Endothelial cell of umbilical vein (primary cell): ENCODE data around the gene KIAA1958. TPM values are rescaled to one million over a fixed set of nuclear protein-coding genes. Genes with fewer than 3 reads are reported as not detected.

Experiments
- BruUV-seq: library from RNA; stranded (reverse); fragments of 400-500 nt; replicated peaks from 2 replicates; lab custom pipeline; 2021; lab: Mats Ljungman, UMichigan
- CTCF ChIA-PET: fragments of 300-600, 350-600 bp; sonication (Branson Sonifier 250); formaldehyde crosslinking; loops from one replicate; lab custom pipeline; 2021; ENCODE audit warnings: antibody characterized with exemption, inconsistent platforms; lab: Charles Lee
- POLR2A ChIA-PET: fragments of 300-600, 350-600 bp; sonication (Branson Sonifier 250); formaldehyde crosslinking; loops from one replicate; lab custom pipeline; 2021; ENCODE audit warnings: antibody characterized with exemption, inconsistent platforms; lab: Charles Lee
- DNase-seq: peaks from one replicate; pipeline ENCODE4 v3.0.0-alpha.2; 2011; ENCODE audit warnings: low read depth, low spot score
- FAIRE-seq: peaks from 2 replicates; lab custom pipeline; 2011; peaks lifted over from hg19 to GRCh38; lab: Jason Lieb, UNC
- H2AFZ ChIP-seq: 2 replicates; pipeline ENCODE4 v1.6.0; 2012; ENCODE audit warnings: low read depth, low read length, control low read depth, inconsistent platforms
- H3K27ac ChIP-seq: 2 replicates; pipeline ENCODE4 v1.5.1; 2011; ENCODE audit warnings: low read depth, mild to moderate bottlenecking, control low read depth, low read length, moderate library complexity; ENCODE audit not compliant: insufficient read depth
- H3K27me3 ChIP-seq, 2 experiments: 2 replicates each; pipeline versions ENCODE4 v1.6.0 to v1.6.1; 2011; ENCODE audit warnings: low read length in 2 of 2, mixed read lengths in 1 of 2; ENCODE audit not compliant: control insufficient read depth in 2 of 2, insufficient read depth in 2 of 2
- H3K36me3 ChIP-seq, 2 experiments: 2 replicates in 1 of 2; 3 replicates in 1 of 2; pipeline ENCODE4 v1.5.1; 2011; ENCODE audit warnings: low read length in 2 of 2, mild to moderate bottlenecking in 1 of 2, moderate library complexity in 1 of 2; ENCODE audit not compliant: control insufficient read depth in 2 of 2, insufficient read depth in 2 of 2; ENCODE audit errors: extremely low read depth in 1 of 2
- H3K4me1 ChIP-seq: 3 replicates; pipeline ENCODE4 v1.5.1; 2011; ENCODE audit warnings: mild to moderate bottlenecking, low read length; ENCODE audit not compliant: control insufficient read depth, insufficient read depth; ENCODE audit errors: extremely low read depth
- H3K4me2 ChIP-seq: 2 replicates; pipeline ENCODE4 v1.6.1; 2011; ENCODE audit warnings: low read length, control low read depth, mixed read lengths; ENCODE audit not compliant: insufficient read depth
- H3K4me3 ChIP-seq, 3 experiments: fragments of 200-600 bp in 1 of 3; sonication (generic), shearing (Covaris generic) in 1 of 3; replicated peaks in 1 of 3; 2 replicates each; pipeline ENCODE4 v1.5.1; 2011 to 2016; ENCODE audit warnings: control low read depth in 3 of 3, low read length in 3 of 3, mild to moderate bottlenecking in 2 of 3, inconsistent platforms in 1 of 3, low read depth in 1 of 3, moderate library complexity in 1 of 3; ENCODE audit not compliant: insufficient read depth in 1 of 3
- H3K79me2 ChIP-seq: 2 replicates; pipeline ENCODE4 v1.6.0; 2012; ENCODE audit warnings: low read length, inconsistent platforms; ENCODE audit not compliant: control insufficient read depth, insufficient read depth
- H3K9ac ChIP-seq: replicated peaks from 2 replicates; pipeline ENCODE3; 2011; ENCODE audit warnings: low read length, control low read depth; ENCODE audit not compliant: insufficient read depth; ENCODE audit errors: extremely low read depth
- H3K9me1 ChIP-seq: replicated peaks from 3 replicates; pipeline ENCODE4 v1.6.0; 2011; ENCODE audit warnings: mild to moderate bottlenecking, low read length; ENCODE audit not compliant: control insufficient read depth, insufficient read depth; ENCODE audit errors: extremely low read depth
- H3K9me3 ChIP-seq: replicated peaks from 2 replicates; pipeline ENCODE4 v1.5.1; 2012; ENCODE audit warnings: low read length, inconsistent platforms; ENCODE audit not compliant: control insufficient read depth, insufficient read depth
- H4K20me1 ChIP-seq: replicated peaks from 2 replicates; pipeline ENCODE3; 2011; ENCODE audit warnings: mild to moderate bottlenecking, low read length; ENCODE audit not compliant: control insufficient read depth, insufficient read depth; ENCODE audit errors: extremely low read depth
- EZH2 ChIP-seq: IDR thresholded peaks from 2 replicates; pipeline ENCODE4 v1.6.1; 2012; ENCODE audit warnings: borderline replicate concordance, low read depth, mild to moderate bottlenecking, moderate library complexity, low read length, inconsistent platforms; ENCODE audit not compliant: severe bottlenecking
- FOS ChIP-seq: IDR thresholded peaks from 2 replicates; pipeline ENCODE4 v1.6.1; 2011; ENCODE audit warnings: mild to moderate bottlenecking, low read length, moderate library complexity, borderline replicate concordance; ENCODE audit not compliant: insufficient read depth
- GATA2 ChIP-seq: IDR thresholded peaks from 2 replicates; pipeline ENCODE4 v1.7.0; 2011; ENCODE audit warnings: low read depth, mild to moderate bottlenecking, moderate library complexity, mixed read lengths, low read length; ENCODE audit not compliant: insufficient read length, insufficient read depth
- JUN ChIP-seq: IDR thresholded peaks from 2 replicates; pipeline ENCODE4 v1.6.1; 2011; ENCODE audit warnings: borderline replicate concordance, low read depth; ENCODE audit not compliant: insufficient read length, insufficient read depth
- MYC ChIP-seq: IDR thresholded peaks from one replicate; pipeline ENCODE4 v1.6.1; 2011; ENCODE audit warnings: mild to moderate bottlenecking, low read depth, low read length
- POLR2A ChIP-seq: IDR thresholded peaks from 2 replicates; pipeline ENCODE4 v1.6.1; 2012; ENCODE audit warnings: low read depth, mild to moderate bottlenecking, control low read depth, low read length
- POLR2AphosphoS5 ChIP-seq: IDR thresholded peaks from 2 replicates; pipeline ENCODE4 v1.6.1; 2012; ENCODE audit warnings: low read depth, mild to moderate bottlenecking, control low read depth, low read length, moderate library complexity; ENCODE audit not compliant: insufficient read depth
- dilution Hi-C: fragments of 300-500 bp; cut with MboI; formaldehyde crosslinking; loops from one replicate; pipeline ENCODE4 v1.15.0; 2019; ENCODE audit warnings: low sequenced_read_pairs; ENCODE audit not compliant: extremely low pct_ligation_motif_present
- intact Hi-C: fragments of 100-400 bp; cut with micrococcal nuclease; formaldehyde crosslinking; loops from one replicate; pipeline ENCODE4 v1.10.0; 2022
- polyA plus RNA-seq, 4 experiments: library from polyadenylated mRNA; depleted of rRNA in 3 of 4; stranded (reverse) in 3 of 4; unstranded in 1 of 4; fragments of >200 nt; gene quantifications; 2 replicates each; pipeline versions ENCODE4 v1.2.1 to v1.2.3, GENCODE V29; 2011 to 2012; ENCODE audit warnings: missing spikeins in 1 of 4
- total RNA-seq: library from RNA; stranded (reverse); gene quantifications from 2 replicates; pipeline ENCODE4 v1.2.3, GENCODE V29; 2021
- TF ChIP-seq, protein P1 (sequence below): IDR thresholded peaks from 2 replicates; pipeline ENCODE4 v1.6.1; 2011; ENCODE audit not compliant: insufficient read depth, insufficient read length
- TF ChIP-seq, protein P2 (sequence below), 2 donors: IDR thresholded peaks; 1 replicate in 1 of 2; 2 replicates in 1 of 2; pipeline ENCODE4 v1.5.1; 2011; ENCODE audit warnings: low read length in 2 of 2, mild to moderate bottlenecking in 2 of 2, moderate library complexity in 2 of 2, control low read depth in 1 of 2, inconsistent platforms in 1 of 2, low read depth in 1 of 2; ENCODE audit not compliant: insufficient read depth in 1 of 2; ENCODE audit errors: extremely low read depth in 1 of 2

Gene KIAA1958
- total and polyA plus RNA-seq, 2 donors (not counting 3 experiments of a cell fraction or from before 2014, with no cell fraction given) = 1.7 to 5.0 TPM

DNA sequence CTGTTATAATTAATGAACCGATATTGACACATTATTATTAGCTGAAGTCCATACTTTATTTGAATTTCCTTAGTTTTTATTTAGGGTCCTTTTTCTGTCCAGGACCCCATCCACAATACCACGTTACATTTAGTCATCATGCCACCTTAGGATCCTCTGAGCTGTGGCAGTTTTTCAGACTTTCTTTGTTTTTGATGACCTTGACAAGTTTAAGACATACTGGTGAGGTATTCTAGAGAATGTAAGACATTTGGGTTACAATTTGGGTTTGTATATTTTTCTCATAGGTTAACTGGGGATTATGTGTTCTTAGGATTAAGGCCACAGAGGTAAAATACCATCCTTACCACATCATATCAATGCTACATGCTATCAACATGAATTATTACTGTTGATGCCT is 42.7 kb downstream of the KIAA1958 start:
- intact Hi-C loops = no loop called here
- TF ChIP-seq JUN (no peak), FOS (no peak), MYC (no peak), EZH2 (no peak), POLR2AphosphoS5 (no peak), POLR2A (no peak), GATA2 (no peak)
- TF ChIP-seq, protein P1, sequence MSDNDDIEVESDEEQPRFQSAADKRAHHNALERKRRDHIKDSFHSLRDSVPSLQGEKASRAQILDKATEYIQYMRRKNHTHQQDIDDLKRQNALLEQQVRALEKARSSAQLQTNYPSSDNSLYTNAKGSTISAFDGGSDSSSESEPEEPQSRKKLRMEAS = no peak
- TF ChIP-seq, protein P2, sequence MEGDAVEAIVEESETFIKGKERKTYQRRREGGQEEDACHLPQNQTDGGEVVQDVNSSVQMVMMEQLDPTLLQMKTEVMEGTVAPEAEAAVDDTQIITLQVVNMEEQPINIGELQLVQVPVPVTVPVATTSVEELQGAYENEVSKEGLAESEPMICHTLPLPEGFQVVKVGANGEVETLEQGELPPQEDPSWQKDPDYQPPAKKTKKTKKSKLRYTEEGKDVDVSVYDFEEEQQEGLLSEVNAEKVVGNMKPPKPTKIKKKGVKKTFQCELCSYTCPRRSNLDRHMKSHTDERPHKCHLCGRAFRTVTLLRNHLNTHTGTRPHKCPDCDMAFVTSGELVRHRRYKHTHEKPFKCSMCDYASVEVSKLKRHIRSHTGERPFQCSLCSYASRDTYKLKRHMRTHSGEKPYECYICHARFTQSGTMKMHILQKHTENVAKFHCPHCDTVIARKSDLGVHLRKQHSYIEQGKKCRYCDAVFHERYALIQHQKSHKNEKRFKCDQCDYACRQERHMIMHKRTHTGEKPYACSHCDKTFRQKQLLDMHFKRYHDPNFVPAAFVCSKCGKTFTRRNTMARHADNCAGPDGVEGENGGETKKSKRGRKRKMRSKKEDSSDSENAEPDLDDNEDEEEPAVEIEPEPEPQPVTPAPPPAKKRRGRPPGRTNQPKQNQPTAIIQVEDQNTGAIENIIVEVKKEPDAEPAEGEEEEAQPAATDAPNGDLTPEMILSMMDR (IDR thresholded peaks at IDR 0.05; ENCODE audit: extremely low read depth in 1 of 2, insufficient read depth in 1 of 2, low read depth in 1 of 2, low read length in 2 of 2) = no peak
- H3K79me2 ChIP-seq = no peaks in the 10 kb centered on the region

More for the DNA sequence above, 42.7 kb downstream of the KIAA1958 start:
- BruUV-seq = no TSS peak
- H3K9me1 ChIP-seq = no peaks in the 10 kb centered on the region
- no peaks in the 10 kb centered on the region for H4K20me1 ChIP-seq
- no peak overlapping the region for H3K9ac ChIP-seq
- no peaks in the 10 kb centered on the region for H3K27me3 ChIP-seq
- ChIA-PET CTCF (interaction anchor here (1.0 kb wide), 1 partner anchor 15 kb away, joined by 3 read pairs; no protein-coding TSS in a partner anchor), POLR2A (no interaction called here)
- H3K27ac ChIP-seq = no peak overlapping the region
- no peaks in the 10 kb centered on the region for H3K4me1 ChIP-seq
- FAIRE-seq = no peak
- no peak overlapping the region for H2AFZ ChIP-seq
- H3K4me3 ChIP-seq = no peak overlapping the region
- DNase-seq = no peak
- no peak overlapping the region for H3K4me2 ChIP-seq
- H3K36me3 ChIP-seq = no peaks in the 10 kb centered on the region
- H3K9me3 ChIP-seq = no peaks in the 10 kb centered on the region
- dilution Hi-C loops = no loop called here
